Nephron progenitor cell (in vitro differentiated cells): ENCODE data around the gene VSIR.

Experiments
- DNase-seq: peaks from one replicate; pipeline ENCODE4 v3.0.0; 2021
- H3K27ac Mint-ChIP-seq: 2 replicates; pipeline ENCODE4 v1.8.0; 2021; ENCODE audit warnings: mild to moderate bottlenecking, moderate library complexity, mixed read lengths
- H3K27me3 Mint-ChIP-seq: 2 replicates; pipeline ENCODE4 v1.8.0; 2021; ENCODE audit warnings: mild to moderate bottlenecking, low read depth, mixed read lengths; ENCODE audit not compliant: poor library complexity
- H3K36me3 Mint-ChIP-seq: 2 replicates; pipeline ENCODE4 v1.8.0; 2021; ENCODE audit warnings: low read depth, mixed read lengths
- H3K4me1 Mint-ChIP-seq: 2 replicates; pipeline ENCODE4 v1.8.0; 2021; ENCODE audit warnings: mixed read lengths
- H3K4me3 Mint-ChIP-seq: 2 replicates; pipeline ENCODE4 v1.8.0; 2021; ENCODE audit warnings: mild to moderate bottlenecking, moderate library complexity, mixed read lengths
- H3K9me3 Mint-ChIP-seq: 2 replicates; pipeline ENCODE4 v1.8.0; 2021; ENCODE audit warnings: mild to moderate bottlenecking, moderate library complexity, mixed read lengths
- CTCF ChIP-seq: fragments of 200-600 bp; sonication (generic); IDR thresholded peaks from 2 replicates; pipeline ENCODE4 v1.5.0; 2021; ENCODE audit warnings: antibody characterized with exemption

VSIR gene

DNA sequence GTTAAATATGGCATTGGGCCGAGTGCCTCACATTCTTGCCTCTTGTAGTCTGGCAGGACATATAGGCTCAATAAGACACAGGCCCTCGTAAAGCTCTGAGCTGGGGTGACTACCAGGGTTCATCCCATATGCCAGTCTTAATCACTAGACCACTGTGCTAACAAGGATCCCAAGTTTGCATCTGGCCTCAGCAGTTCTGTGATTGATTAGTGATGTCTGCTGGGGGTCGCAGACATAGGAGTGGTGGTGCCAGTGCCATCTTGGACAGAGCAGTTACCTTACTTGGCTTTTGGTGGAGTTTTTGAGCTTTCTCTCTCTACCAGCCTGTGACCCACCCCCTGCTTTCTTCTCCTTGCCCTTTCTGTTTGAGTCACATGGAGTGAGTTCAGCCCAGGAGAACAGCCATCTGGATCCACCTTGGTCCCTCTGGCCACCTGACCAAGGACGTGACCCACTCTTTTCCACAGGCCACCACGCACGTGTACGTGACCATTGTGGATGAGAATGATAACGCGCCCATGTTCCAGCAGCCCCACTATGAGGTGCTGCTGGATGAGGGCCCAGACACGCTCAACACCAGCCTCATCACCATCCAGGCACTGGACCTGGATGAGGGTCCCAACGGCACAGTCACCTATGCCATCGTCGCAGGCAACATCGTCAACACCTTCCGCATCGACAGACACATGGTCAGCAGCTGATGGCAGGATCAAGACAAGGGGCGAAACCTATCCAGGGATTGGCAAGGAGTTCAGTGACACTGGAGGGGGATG lies 4.1 kb upstream of the VSIR start:
- DNase-seq: no peak
- Mint-ChIP-seq H3K27me3 (peaks cover 23% of the 10 kb centered on the region), H3K4me1 (peaks cover 14% of the 10 kb centered on the region), H3K27ac (no peak overlapping the region), H3K36me3 (no peaks in the 10 kb centered on the region), H3K4me3 (no peak overlapping the region), H3K9me3 (no peaks in the 10 kb centered on the region)
- TF ChIP-seq CTCF: no peak

GRCh38 chr10:71776481-71776925 lies 3.2 kb upstream of the VSIR start:
- Mint-ChIP-seq H3K27ac (no peak overlapping the region), H3K36me3 (no peaks in the 10 kb centered on the region), H3K4me3 (no peak overlapping the region), H3K27me3 (peaks cover 31% of the 10 kb centered on the region), H3K4me1 (peaks cover 14% of the 10 kb centered on the region), H3K9me3 (no peaks in the 10 kb centered on the region)
- no peak for TF ChIP-seq CTCF
- no peak for DNase-seq

DNA sequence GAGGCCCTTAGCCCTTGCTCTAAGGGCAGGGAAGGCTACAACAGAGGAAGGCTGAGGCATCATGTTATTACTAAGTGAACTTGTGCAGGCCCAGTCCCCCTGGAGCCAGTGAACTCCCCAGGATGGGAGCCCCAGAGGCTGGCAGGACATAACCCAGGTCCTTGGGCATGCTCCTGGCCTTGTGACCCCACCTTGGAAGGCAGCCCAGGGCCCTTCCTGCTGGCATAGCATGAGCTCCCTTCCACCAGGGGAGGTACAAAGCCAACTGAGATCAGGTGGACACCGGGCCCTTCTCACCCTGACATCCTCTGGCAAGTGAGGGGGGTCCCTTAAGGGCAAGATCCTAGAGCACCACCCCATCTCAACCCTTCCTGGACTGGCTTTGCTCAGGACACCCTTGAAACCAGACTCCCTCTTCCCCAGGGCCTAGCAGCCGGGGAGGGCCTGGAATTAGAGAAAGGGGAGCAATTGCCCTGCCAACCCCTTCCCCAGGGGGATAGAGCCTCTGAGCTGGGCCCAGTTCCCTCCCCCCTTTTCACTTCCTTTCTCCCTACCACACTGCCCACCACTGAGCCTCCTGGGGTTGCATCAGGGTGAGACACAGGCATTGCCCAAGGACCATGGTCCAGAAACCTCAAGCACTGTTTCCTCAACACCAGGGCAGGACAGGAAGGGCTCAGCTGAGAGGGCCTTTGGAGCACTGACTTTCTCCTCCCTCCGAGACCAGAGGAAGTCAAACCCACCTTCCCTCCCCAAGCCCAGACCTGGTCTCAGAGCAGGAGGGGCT lies 1.8 kb upstream of the VSIR start:
- Mint-ChIP-seq H3K36me3 (no peaks in the 10 kb centered on the region), H3K27me3 (peaks cover 27% of the 10 kb centered on the region), H3K9me3 (no peaks in the 10 kb centered on the region), H3K4me1 (peaks cover 14% of the 10 kb centered on the region), H3K4me3 (no peak overlapping the region), H3K27ac (no peak overlapping the region)
- no peak for DNase-seq
- no peak for TF ChIP-seq CTCF

DNA sequence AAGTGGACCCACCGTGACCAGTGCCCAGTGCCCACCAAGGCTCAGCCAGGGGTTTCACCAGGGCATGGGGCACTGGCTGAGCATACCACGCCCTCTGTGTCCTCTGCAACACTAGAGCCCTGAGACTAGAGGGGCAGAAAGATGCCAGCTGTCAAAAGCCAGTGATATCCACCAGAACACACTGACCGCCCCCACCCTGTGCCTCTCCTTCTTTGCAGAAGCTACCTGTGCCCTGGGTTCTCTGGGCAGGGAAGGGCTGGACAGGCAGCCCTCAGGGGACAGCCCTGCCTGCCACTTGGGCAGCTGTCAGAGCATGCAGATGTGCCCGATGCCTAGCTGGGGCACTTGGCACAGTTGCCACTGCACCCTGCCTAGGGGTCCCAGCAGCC lies 494 bp downstream of the VSIR start:
- Mint-ChIP-seq H3K36me3 (no peaks in the 10 kb centered on the region), H3K9me3 (no peaks in the 10 kb centered on the region), H3K27ac (no peak overlapping the region), H3K27me3 (peaks cover 30% of the 10 kb centered on the region), H3K4me1 (peaks cover 24% of the 10 kb centered on the region), H3K4me3 (peak overlapping the region; percentile 66)
- no peak for DNase-seq
- TF ChIP-seq CTCF: no peak

DNA sequence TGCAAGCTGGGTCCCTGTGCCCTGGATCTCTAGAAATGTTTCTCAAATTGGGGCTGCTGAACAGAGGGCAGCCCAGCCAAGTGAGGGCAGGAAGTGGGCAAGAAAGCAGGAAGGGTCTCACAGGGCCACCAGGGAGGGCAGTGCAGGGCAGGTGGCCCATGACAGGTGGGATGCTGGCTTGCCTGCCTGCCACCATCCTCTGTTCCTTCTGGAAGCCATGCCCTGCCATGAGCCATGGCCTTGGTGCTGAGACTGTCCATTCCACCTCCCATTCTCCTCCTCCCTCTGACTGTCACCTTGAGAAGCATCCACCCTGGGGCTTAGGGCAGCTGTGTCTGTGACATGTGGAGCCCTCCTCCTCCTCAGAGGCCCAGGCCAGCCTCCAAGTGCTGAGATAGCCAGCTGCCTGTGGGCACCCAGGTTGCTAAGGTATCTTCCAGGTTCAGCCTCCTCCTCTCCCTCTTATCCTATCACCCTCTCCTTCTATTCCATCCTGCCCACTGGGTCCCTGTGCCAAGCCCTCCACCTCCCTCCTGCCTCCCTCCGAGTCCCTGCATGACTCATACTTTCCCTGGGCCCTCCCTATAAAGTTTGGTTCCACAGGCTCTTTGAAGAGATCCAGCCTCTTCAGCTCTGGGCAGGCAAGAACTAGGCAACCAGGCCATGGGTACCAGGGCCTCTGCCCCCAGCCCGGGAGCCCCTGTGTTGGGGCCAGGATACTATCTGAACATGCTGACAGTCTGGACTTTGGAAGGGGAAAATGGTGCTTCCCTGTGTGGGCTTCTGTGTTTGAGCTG lies 1.3 kb downstream of the VSIR start:
- no peak for DNase-seq

More for the DNA sequence above, 1.3 kb downstream of the VSIR start:
- peaks cover 32% of the 10 kb centered on the region for H3K4me1 Mint-ChIP-seq
- no peak overlapping the region for H3K27ac Mint-ChIP-seq
- no peaks in the 10 kb centered on the region for H3K9me3 Mint-ChIP-seq
- TF ChIP-seq CTCF: no peak
- H3K27me3 Mint-ChIP-seq: peaks cover 30% of the 10 kb centered on the region
- no peak overlapping the region for H3K4me3 Mint-ChIP-seq
- H3K36me3 Mint-ChIP-seq: no peaks in the 10 kb centered on the region
